HG03159 (cell line): Measurements from ENCODE around the gene BCAP31.

ENCODE experiments used
- ATAC-seq: cut with Tn5 transposase; IDR thresholded peaks from one replicate; pipeline ENCODE4 v1.9.1; 2021; ENCODE audit warnings: mild to moderate bottlenecking, moderate library complexity; ENCODE audit not compliant: unreplicated experiment

BCAP31 gene

GRCh38 chrX:153724252-153725038, at the start of gene BCAP31, which contains the start of gene ABCD1:
Gene BCAP31 (minus strand): TSS chrX:153724387. CDS start chrX:153723244, 1,143 bp downstream.
Gene ABCD1 (plus strand): TSS chrX:153724856. CDS start chrX:153725267, 411 bp downstream.
- ATAC-seq, result peak; percentile 42

GRCh38 chrX:153773218-153773611, 49.0 kb upstream of the BCAP31 start:
- no peak for ATAC-seq

GRCh38 chrX:153772316-153773217, 48.4 kb upstream of the BCAP31 start:
- ATAC-seq, result no peak

GRCh38 chrX:153771415-153772315, 47.5 kb upstream of the BCAP31 start:
- no peak for ATAC-seq

DNA sequence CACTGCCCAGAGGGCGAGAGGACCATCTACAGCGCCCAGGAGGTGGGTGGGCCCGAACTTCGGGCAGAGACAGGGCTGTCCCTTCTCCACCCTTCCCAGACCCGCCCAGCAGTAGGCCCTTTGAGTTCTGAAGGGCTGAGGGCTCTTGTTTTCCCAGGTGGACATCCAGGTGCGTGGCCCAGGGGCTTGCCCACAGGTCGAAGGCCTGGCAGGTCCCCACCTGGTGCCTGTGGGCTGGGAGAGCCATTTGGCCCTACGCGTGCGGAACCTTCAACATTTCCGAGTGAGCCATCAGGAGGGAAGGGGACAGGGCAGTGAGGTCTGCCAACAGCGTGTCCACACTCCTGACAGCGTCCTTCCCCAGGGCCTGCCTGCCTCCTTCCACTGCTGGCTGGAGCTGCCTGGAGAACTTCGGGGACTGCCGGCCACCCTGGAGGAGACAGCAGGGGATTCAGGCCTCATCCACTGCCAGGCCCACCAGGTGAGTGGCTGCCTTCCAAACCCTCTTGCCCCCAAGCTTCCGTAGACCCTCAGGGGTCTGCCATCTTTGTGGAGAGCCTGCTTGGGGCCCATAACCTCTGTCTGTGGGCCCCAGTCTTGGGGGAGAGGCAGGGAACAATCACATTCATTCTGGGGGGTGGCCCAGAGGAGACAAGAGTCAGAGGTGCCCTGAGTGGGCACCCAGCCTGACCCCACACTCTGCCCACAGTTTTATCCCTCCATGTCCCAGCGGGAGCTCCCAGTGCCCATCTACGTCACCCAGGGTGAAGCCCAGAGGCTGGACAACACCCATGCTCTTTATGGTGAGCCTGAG, 46.6 kb upstream of the BCAP31 start:
- ATAC-seq, result no peak

GRCh38 chrX:153769865-153770600, 45.8 kb upstream of the BCAP31 start:
- ATAC-seq, result no peak

GRCh38 chrX:153769158-153769864, 45.1 kb upstream of the BCAP31 start:
- no peak for ATAC-seq

DNA sequence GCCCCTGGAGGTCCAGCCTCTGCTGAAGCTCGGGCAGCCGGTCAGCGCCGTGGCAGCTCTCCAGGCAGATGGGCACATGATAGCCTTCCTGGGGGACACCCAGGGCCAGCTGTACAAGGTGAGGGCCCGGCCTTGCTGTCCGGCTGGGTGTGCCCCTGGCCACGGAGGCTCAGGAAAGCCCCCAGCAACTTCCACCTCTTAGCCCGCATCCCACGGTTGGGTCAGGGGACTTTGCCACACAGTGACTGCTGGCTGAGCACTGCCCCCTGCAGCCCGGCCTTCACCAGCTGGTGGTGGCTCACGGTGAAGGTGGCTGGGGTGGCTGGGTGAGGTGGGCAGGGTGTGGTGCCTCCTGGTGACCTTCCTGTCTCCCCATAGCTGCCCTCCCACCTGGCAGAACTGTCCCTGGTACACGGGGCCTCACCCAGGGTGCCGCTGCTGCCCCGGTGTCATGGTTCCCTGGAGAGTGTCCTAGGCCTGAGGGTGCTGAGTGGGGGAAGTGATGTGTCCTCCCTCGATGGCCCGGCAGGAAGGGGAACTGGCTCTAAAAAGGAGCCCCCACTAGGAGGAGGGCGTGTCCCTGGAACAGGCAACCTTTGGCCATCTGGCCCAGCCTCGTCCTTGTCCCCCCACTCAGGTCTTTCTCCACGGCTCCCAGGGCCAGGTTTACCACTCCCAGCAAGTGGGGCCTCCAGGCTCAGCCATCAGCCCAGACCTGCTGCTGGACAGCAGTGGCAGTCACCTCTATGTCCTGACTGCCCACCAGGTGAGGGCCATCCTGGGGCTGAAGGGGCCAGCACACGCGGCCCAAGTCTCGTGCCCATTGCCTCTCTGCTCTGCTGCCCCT, 44.3 kb upstream of the BCAP31 start:
- ATAC-seq, result no peak

GRCh38 chrX:153767674-153768055, 43.5 kb upstream of the BCAP31 start:
- no peak for ATAC-seq

DNA sequence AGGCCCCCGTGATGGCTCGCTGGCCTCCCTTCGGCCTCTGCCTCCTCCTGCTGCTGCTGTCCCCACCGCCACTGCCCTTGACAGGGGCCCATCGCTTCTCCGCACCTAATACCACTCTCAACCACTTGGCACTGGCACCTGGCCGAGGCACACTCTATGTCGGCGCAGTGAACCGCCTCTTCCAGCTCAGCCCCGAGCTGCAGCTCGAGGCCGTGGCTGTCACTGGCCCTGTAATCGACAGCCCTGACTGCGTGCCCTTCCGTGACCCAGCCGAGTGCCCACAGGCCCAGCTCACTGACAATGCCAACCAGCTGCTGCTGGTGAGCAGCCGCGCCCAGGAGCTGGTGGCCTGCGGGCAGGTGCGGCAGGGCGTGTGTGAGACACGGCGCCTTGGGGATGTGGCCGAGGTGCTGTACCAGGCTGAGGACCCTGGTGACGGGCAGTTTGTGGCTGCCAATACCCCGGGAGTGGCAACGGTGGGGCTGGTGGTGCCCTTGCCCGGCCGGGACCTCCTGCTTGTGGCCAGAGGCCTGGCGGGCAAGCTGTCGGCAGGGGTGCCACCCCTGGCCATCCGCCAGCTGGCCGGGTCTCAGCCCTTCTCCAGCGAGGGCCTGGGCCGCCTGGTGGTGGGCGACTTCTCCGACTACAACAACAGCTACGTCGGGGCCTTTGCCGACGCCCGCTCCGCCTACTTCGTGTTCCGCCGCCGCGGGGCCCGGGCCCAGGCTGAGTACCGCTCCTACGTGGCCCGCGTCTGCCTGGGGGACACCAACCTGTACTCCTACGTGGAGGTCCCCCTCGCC, 42.9 kb upstream of the BCAP31 start:
- ATAC-seq, result no peak

DNA sequence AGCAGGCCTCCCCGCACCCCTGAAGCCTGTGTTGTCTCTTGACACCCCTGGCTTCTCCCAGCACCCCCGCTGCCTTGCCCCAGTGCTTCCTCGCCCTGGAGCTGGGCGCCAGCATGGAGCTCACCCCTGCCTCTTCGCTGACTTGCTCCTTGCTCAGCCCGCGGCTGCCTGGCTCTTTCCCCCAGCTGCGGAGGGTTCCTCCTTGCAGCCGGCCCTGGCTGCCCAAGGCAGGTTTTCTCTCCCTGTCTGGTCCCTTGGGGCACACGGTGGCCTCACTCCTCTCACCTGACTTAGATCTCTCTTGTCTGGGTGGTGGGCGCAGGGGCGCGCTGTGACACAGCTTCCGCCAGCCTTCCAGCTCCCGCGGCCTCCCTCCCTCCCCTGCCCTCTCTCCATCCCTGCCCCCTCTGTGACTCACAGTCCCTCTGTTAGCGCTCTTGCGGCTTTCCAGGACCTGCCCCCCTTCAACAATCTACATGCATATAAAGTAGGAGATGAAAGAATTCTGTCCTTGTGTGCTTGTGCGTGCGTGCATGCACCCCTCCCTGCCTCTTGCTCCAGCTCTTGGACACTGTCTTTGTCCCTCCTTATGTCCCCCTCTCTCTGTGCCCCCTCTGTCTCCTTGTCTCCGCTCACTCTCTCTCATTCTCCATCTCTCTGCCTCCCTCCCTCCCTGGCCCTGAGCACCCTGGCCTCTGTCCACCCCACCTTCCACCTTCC, 42.1 kb upstream of the BCAP31 start:
- ATAC-seq, result no peak

- no peak for ATAC-seq
These were observed 41.2 kb upstream of the BCAP31 start for GRCh38 chrX:153765138-153766079.

GRCh38 chrX:153764786-153765137, 40.6 kb upstream of the BCAP31 start:
- no peak for ATAC-seq

DNA sequence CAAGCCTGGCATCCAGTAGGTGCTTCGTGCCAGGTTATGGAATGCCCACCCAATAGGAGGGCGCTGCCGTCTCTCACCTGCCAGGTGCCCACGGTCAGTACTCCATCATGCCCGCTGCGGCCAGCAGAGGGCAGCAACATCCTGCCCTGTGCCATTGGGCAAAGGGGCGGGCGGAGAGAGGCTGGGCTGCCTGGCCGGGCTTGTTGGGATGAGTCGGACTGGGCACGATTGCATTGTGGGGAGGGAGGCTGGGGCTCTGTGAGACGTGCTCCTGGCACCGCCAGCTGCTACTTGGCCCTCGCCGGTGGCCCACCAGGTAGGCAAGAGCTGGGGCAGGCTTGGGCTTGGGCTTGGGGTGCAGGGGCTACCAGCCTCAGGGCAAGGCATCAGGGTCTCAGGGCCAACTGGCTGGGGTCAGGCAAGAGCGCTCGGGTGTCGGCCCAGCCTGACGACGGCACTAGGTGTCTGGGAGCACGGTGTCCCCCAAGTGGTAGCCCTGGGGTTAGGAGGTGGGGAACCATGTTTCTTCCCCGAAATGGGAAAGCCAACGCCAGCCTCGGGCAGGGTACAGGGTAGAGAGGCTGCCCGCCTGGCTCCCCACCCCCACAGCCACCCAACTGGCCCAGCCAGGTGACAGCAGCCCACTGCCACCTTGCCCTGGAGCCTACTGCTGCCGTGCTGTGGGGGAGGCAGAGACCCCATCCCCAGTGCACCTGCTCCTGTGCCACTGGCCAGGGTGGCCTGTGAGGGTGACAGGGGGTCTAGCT, 40.0 kb upstream of the BCAP31 start, which contains the start of gene PLXNB3:
TSS of gene PLXNB3 (plus strand) at position 261 of the 767 bp plus-strand sequence. CDS start 1,287 bp downstream, outside the sequence.
- no peak for ATAC-seq
